WTC11 (cell line): ENCODE measurements around the gene RBFOX2. TPM values are rescaled to one million over a fixed set of nuclear protein-coding genes. Genes with fewer than 3 reads are reported as not detected.

Source experiments
- ATAC-seq: fragments of 200-7000 bp; cut with Tn5 transposase; 2 replicates; pipeline ENCODE4 v1.10.0; 2021; ENCODE audit warnings: mild to moderate bottlenecking, moderate library complexity
- CTCF ChIA-PET: fragments of 300-600 bp; sonication (Branson Sonifier 250); formaldehyde crosslinking; loops from one replicate; lab custom pipeline; 2021; ENCODE audit warnings: antibody characterized with exemption; lab: Charles Lee
- POLR2A ChIA-PET: fragments of 350-600 bp; sonication (Branson Sonifier 250); formaldehyde crosslinking; loops from one replicate; lab custom pipeline; 2021; ENCODE audit warnings: antibody characterized with exemption; lab: Charles Lee
- DNase-seq: peaks from one replicate; pipeline ENCODE4 v3.0.0; 2021; ENCODE audit warnings: low spot score
- H3K27ac Mint-ChIP-seq: 2 replicates; pipeline ENCODE4 v1.8.0; 2021; ENCODE audit warnings: mixed read lengths
- H3K27me3 Mint-ChIP-seq: 2 replicates; pipeline ENCODE4 v1.8.0; 2021; ENCODE audit warnings: low read depth, mild to moderate bottlenecking, moderate library complexity, mixed read lengths
- H3K36me3 Mint-ChIP-seq: 2 replicates; pipeline ENCODE4 v1.8.0; 2021; ENCODE audit warnings: mixed read lengths
- H3K4me1 Mint-ChIP-seq: 2 replicates; pipeline ENCODE4 v1.8.0; 2022; ENCODE audit warnings: mixed read lengths
- H3K4me3 Mint-ChIP-seq: 2 replicates; pipeline ENCODE4 v1.8.0; 2021; ENCODE audit warnings: mild to moderate bottlenecking, moderate library complexity, mixed read lengths
- H3K9me3 Mint-ChIP-seq: 2 replicates; pipeline ENCODE4 v1.8.0; 2021; ENCODE audit warnings: mixed read lengths
- GTF2I ChIP-seq: fragments of 250-450 bp; sonication (Bioruptor Pico); conservative IDR thresholded peaks from 2 replicates; pipeline ENCODE4 v1.4.0; 2021; ENCODE audit warnings: mild to moderate bottlenecking
- JAZF1 ChIP-seq: fragments of 250-450 bp; sonication (Bioruptor Pico); IDR thresholded peaks from 2 replicates; pipeline ENCODE4 v1.9.0; 2021; ENCODE audit warnings: moderate library complexity, mild to moderate bottlenecking, inconsistent platforms
- NR2C2 ChIP-seq: sonication (generic); formaldehyde crosslinking; IDR thresholded peaks from 2 replicates; pipeline ENCODE4 v1.8.0; 2022; ENCODE audit warnings: mild to moderate bottlenecking, missing genetic modification reagents
- RORB ChIP-seq: fragments of 250-450 bp; sonication (Bioruptor Pico); IDR thresholded peaks from 2 replicates; pipeline ENCODE4 v1.9.0; 2021; ENCODE audit warnings: mild to moderate bottlenecking
- SMAD3 ChIP-seq: sonication (generic); formaldehyde crosslinking; IDR thresholded peaks from 2 replicates; pipeline ENCODE4 v1.8.0; 2022; ENCODE audit warnings: missing genetic modification reagents, mild to moderate bottlenecking, borderline replicate concordance
- SP1 ChIP-seq: sonication (generic); formaldehyde crosslinking; conservative IDR thresholded peaks from 2 replicates; pipeline ENCODE4 v1.8.1; 2022; ENCODE audit warnings: missing genetic modification reagents
- ZNF121 ChIP-seq: sonication (generic); formaldehyde crosslinking; IDR thresholded peaks from 2 replicates; pipeline ENCODE4 v1.8.0; 2023; ENCODE audit warnings: missing genetic modification reagents
- ZNF317 ChIP-seq: sonication (generic); formaldehyde crosslinking; IDR thresholded peaks from 2 replicates; pipeline ENCODE4 v1.8.1; 2023; ENCODE audit warnings: low read depth, mild to moderate bottlenecking, moderate library complexity, missing genetic modification reagents, borderline replicate concordance
- ZNF396 ChIP-seq: fragments of 250-450 bp; sonication (Bioruptor Pico); IDR thresholded peaks from 2 replicates; pipeline ENCODE4 v1.8.0; 2021; ENCODE audit warnings: mild to moderate bottlenecking, moderate library complexity, borderline replicate concordance
- ZNF423 ChIP-seq: fragments of 250-450 bp; sonication (Bioruptor Pico); IDR thresholded peaks from 2 replicates; pipeline ENCODE4 v2.1.2; 2022; ENCODE audit warnings: mild to moderate bottlenecking, moderate library complexity
- total RNA-seq: library from RNA; stranded (reverse); gene quantifications from 3 replicates; pipeline ENCODE4 v1.2.3, GENCODE V29; 2021
- TF ChIP-seq, protein P1 (sequence below): sonication (generic); formaldehyde crosslinking; conservative IDR thresholded peaks from 2 replicates; pipeline ENCODE4 v1.8.1; 2022; ENCODE audit warnings: mild to moderate bottlenecking, missing genetic modification reagents
- TF ChIP-seq, protein P2 (sequence below): fragments of 250-450 bp; sonication (Bioruptor Pico); IDR thresholded peaks from 2 replicates; pipeline ENCODE4 v1.9.0; 2021; ENCODE audit warnings: moderate library complexity, mild to moderate bottlenecking, inconsistent platforms, borderline replicate concordance
- TF ChIP-seq, protein P3 (sequence below): fragments of 250-450 bp; sonication (Bioruptor Pico); IDR thresholded peaks from 2 replicates; pipeline ENCODE4 v1.9.0; 2021; ENCODE audit warnings: mild to moderate bottlenecking, borderline replicate concordance
- TF ChIP-seq, protein P4 (sequence below): sonication (generic); formaldehyde crosslinking; IDR thresholded peaks from 2 replicates; pipeline ENCODE4 v1.8.1; 2023; ENCODE audit warnings: mild to moderate bottlenecking, missing genetic modification reagents, borderline replicate concordance
- TF ChIP-seq, protein P5 (sequence below): sonication (generic); formaldehyde crosslinking; IDR thresholded peaks from 2 replicates; pipeline ENCODE4 v1.8.1; 2023; ENCODE audit warnings: mild to moderate bottlenecking, missing genetic modification reagents, moderate library complexity
- TF ChIP-seq, protein P6 (sequence below): sonication (generic); formaldehyde crosslinking; IDR thresholded peaks from 2 replicates; pipeline ENCODE4 v1.8.1; 2022; ENCODE audit warnings: low read depth, missing genetic modification reagents, borderline replicate concordance
- TF ChIP-seq, protein P7 (sequence below): sonication (generic); formaldehyde crosslinking; IDR thresholded peaks from 2 replicates; pipeline ENCODE4 v1.8.0; 2023; ENCODE audit warnings: mild to moderate bottlenecking, missing genetic modification reagents

The RBFOX2 gene
- total RNA-seq, 1 experiment from 2014 or later, result 107 TPM

DNA sequence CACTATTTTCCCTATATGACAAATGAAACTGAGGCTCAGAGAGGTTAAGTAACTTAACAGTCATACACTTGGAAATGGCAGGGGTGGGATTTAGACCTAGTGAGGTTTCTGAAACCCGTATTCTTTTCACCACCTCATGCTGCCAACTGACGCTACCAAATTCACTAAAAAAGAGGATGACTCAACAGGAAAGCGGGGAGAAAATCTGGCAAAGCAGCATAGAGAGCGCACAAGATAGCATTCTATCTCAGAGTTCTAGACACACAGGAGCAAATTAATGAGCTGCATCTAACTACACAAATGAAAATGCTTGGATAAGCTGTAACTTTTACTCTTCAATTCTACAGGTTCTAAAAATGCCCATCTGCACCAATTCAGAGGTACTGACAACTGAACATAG lies 136.4 kb downstream of the RBFOX2 start:
- H3K27ac Mint-ChIP-seq, result peak overlapping the region; percentile 17; the same call in 1 of the 2 replicates
- no peak overlapping the region for H3K4me3 Mint-ChIP-seq
- no peaks in the 10 kb centered on the region for H3K36me3 Mint-ChIP-seq
- no peaks in the 10 kb centered on the region for H3K9me3 Mint-ChIP-seq
- no peak for DNase-seq
- no peak for ATAC-seq
- ChIA-PET CTCF (interaction anchor here (0.8 kb wide), 1 partner anchor 173 kb away, joined by 3 read pairs; no protein-coding TSS in a partner anchor), POLR2A (no interaction called here)
- TF ChIP-seq JAZF1, result no peak
- no peak for TF ChIP-seq SP1 (CRISPR knock-in tag)
- TF ChIP-seq, protein P1, sequence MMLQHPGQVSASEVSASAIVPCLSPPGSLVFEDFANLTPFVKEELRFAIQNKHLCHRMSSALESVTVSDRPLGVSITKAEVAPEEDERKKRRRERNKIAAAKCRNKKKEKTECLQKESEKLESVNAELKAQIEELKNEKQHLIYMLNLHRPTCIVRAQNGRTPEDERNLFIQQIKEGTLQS (CRISPR knock-in tag), result no peak
- no peak for TF ChIP-seq RORB (CRISPR knock-in tag)
- TF ChIP-seq, protein P2, sequence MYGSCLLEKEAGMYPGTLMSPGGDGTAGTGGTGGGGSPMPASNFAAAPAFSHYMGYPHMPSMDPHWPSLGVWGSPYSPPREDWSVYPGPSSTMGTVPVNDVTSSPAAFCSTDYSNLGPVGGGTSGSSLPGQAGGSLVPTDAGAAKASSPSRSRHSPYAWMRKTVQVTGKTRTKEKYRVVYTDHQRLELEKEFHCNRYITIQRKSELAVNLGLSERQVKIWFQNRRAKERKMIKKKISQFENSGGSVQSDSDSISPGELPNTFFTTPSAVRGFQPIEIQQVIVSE, result no peak
- TF ChIP-seq ZNF423 (CRISPR knock-in tag), result no peak
- TF ChIP-seq, protein P3, sequence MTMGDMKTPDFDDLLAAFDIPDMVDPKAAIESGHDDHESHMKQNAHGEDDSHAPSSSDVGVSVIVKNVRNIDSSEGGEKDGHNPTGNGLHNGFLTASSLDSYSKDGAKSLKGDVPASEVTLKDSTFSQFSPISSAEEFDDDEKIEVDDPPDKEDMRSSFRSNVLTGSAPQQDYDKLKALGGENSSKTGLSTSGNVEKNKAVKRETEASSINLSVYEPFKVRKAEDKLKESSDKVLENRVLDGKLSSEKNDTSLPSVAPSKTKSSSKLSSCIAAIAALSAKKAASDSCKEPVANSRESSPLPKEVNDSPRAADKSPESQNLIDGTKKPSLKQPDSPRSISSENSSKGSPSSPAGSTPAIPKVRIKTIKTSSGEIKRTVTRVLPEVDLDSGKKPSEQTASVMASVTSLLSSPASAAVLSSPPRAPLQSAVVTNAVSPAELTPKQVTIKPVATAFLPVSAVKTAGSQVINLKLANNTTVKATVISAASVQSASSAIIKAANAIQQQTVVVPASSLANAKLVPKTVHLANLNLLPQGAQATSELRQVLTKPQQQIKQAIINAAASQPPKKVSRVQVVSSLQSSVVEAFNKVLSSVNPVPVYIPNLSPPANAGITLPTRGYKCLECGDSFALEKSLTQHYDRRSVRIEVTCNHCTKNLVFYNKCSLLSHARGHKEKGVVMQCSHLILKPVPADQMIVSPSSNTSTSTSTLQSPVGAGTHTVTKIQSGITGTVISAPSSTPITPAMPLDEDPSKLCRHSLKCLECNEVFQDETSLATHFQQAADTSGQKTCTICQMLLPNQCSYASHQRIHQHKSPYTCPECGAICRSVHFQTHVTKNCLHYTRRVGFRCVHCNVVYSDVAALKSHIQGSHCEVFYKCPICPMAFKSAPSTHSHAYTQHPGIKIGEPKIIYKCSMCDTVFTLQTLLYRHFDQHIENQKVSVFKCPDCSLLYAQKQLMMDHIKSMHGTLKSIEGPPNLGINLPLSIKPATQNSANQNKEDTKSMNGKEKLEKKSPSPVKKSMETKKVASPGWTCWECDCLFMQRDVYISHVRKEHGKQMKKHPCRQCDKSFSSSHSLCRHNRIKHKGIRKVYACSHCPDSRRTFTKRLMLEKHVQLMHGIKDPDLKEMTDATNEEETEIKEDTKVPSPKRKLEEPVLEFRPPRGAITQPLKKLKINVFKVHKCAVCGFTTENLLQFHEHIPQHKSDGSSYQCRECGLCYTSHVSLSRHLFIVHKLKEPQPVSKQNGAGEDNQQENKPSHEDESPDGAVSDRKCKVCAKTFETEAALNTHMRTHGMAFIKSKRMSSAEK (CRISPR knock-in tag), result no peak
- no peak for TF ChIP-seq NR2C2 (CRISPR knock-in tag)
- TF ChIP-seq, protein P4, sequence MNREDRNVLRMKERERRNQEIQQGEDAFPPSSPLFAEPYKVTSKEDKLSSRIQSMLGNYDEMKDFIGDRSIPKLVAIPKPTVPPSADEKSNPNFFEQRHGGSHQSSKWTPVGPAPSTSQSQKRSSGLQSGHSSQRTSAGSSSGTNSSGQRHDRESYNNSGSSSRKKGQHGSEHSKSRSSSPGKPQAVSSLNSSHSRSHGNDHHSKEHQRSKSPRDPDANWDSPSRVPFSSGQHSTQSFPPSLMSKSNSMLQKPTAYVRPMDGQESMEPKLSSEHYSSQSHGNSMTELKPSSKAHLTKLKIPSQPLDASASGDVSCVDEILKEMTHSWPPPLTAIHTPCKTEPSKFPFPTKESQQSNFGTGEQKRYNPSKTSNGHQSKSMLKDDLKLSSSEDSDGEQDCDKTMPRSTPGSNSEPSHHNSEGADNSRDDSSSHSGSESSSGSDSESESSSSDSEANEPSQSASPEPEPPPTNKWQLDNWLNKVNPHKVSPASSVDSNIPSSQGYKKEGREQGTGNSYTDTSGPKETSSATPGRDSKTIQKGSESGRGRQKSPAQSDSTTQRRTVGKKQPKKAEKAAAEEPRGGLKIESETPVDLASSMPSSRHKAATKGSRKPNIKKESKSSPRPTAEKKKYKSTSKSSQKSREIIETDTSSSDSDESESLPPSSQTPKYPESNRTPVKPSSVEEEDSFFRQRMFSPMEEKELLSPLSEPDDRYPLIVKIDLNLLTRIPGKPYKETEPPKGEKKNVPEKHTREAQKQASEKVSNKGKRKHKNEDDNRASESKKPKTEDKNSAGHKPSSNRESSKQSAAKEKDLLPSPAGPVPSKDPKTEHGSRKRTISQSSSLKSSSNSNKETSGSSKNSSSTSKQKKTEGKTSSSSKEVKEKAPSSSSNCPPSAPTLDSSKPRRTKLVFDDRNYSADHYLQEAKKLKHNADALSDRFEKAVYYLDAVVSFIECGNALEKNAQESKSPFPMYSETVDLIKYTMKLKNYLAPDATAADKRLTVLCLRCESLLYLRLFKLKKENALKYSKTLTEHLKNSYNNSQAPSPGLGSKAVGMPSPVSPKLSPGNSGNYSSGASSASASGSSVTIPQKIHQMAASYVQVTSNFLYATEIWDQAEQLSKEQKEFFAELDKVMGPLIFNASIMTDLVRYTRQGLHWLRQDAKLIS (CRISPR knock-in tag), result no peak
- H3K4me1 Mint-ChIP-seq, result peaks cover 49% of the 10 kb centered on the region
- no peaks in the 10 kb centered on the region for H3K27me3 Mint-ChIP-seq

DNA sequence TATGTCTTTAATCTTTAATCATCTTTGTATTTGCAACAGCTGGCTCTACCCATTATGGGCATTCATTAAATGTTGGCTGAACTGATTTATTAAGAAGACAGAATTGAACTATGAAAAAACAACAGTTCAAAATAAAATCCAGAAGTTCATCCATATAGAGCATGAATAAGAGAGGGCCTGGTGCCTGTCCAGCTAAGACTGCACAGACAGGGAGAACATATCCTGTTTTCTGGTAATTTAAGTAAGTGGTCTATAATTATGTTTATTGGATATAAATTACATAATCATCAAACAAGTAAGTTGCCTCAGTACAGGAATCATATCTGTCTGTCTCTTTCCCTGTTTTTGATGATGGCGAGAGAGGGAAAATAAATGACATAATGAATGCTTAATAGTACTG lies 137.2 kb downstream of the RBFOX2 start:
- no peak overlapping the region for H3K27ac Mint-ChIP-seq
- no peak for TF ChIP-seq SP1 (CRISPR knock-in tag)
- TF ChIP-seq ZNF317 (CRISPR knock-in tag), result no peak
- no peak for TF ChIP-seq ZNF121 (CRISPR knock-in tag)
- TF ChIP-seq, protein P5, sequence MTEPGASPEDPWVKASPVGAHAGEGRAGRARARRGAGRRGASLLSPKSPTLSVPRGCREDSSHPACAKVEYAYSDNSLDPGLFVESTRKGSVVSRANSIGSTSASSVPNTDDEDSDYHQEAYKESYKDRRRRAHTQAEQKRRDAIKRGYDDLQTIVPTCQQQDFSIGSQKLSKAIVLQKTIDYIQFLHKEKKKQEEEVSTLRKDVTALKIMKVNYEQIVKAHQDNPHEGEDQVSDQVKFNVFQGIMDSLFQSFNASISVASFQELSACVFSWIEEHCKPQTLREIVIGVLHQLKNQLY (CRISPR knock-in tag), result no peak
- no peak for TF ChIP-seq SMAD3 (CRISPR knock-in tag)
- TF ChIP-seq GTF2I, result no peak
- TF ChIP-seq ZNF396, result no peak
- TF ChIP-seq, protein P6, sequence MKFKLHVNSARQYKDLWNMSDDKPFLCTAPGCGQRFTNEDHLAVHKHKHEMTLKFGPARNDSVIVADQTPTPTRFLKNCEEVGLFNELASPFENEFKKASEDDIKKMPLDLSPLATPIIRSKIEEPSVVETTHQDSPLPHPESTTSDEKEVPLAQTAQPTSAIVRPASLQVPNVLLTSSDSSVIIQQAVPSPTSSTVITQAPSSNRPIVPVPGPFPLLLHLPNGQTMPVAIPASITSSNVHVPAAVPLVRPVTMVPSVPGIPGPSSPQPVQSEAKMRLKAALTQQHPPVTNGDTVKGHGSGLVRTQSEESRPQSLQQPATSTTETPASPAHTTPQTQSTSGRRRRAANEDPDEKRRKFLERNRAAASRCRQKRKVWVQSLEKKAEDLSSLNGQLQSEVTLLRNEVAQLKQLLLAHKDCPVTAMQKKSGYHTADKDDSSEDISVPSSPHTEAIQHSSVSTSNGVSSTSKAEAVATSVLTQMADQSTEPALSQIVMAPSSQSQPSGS (CRISPR knock-in tag), result no peak
- TF ChIP-seq, protein P7, sequence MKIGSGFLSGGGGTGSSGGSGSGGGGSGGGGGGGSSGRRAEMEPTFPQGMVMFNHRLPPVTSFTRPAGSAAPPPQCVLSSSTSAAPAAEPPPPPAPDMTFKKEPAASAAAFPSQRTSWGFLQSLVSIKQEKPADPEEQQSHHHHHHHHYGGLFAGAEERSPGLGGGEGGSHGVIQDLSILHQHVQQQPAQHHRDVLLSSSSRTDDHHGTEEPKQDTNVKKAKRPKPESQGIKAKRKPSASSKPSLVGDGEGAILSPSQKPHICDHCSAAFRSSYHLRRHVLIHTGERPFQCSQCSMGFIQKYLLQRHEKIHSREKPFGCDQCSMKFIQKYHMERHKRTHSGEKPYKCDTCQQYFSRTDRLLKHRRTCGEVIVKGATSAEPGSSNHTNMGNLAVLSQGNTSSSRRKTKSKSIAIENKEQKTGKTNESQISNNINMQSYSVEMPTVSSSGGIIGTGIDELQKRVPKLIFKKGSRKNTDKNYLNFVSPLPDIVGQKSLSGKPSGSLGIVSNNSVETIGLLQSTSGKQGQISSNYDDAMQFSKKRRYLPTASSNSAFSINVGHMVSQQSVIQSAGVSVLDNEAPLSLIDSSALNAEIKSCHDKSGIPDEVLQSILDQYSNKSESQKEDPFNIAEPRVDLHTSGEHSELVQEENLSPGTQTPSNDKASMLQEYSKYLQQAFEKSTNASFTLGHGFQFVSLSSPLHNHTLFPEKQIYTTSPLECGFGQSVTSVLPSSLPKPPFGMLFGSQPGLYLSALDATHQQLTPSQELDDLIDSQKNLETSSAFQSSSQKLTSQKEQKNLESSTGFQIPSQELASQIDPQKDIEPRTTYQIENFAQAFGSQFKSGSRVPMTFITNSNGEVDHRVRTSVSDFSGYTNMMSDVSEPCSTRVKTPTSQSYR (CRISPR knock-in tag), result no peak
- TF ChIP-seq, all 79 proteins: peak for 0
- H3K4me1 Mint-ChIP-seq, result peaks cover 42% of the 10 kb centered on the region
- ChIA-PET CTCF (no interaction called here), POLR2A (no interaction called here)
- DNase-seq (no peak), ATAC-seq (no peak)
- H3K4me3 Mint-ChIP-seq, result no peak overlapping the region
- no peaks in the 10 kb centered on the region for H3K36me3 Mint-ChIP-seq
- no peaks in the 10 kb centered on the region for H3K9me3 Mint-ChIP-seq
- H3K27me3 Mint-ChIP-seq, result no peaks in the 10 kb centered on the region
